ENCODE measurements around the gene LRRC15. TPM values are rescaled to one million over a fixed set of nuclear protein-coding genes. Genes with fewer than 3 reads are reported as not detected.
A peak's percentile ranks its signal among the peaks of the same experiment; 100 is the strongest.

Gene LRRC15
- total RNA-seq, 1 experiment from 2014 or later = not detected

DNA sequence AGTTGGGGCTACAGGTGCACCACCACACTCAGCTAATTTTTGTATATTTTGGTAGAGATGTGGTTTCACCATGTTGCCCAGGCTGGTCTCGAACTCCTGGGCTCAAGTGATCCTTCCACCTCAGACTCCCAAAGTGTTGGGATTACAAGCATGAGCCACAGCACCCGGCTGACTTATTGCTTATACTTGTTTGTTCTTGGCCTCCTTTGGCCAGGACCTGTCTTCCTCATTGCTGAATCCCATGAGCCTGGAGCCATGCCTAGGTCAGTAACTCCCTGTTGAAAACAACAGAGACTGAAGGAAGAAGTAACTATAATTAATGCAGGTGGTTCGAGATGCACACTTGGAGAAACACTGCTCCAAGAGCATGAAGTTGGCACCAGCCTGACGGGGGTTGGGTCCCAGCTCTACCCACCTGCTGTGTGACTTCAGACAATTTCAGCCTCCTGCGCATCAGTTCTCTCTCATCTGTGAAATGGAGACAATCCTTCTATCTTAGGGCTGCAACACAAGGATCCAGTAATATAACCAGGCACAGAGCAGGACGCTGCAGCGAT, 57.3 kb downstream of the LRRC15 start:
- TF ChIP-seq EZH2 (IDR thresholded peaks at IDR 0.05; ENCODE audit: low read depth) = no peak
- TF ChIP-seq, protein P1, sequence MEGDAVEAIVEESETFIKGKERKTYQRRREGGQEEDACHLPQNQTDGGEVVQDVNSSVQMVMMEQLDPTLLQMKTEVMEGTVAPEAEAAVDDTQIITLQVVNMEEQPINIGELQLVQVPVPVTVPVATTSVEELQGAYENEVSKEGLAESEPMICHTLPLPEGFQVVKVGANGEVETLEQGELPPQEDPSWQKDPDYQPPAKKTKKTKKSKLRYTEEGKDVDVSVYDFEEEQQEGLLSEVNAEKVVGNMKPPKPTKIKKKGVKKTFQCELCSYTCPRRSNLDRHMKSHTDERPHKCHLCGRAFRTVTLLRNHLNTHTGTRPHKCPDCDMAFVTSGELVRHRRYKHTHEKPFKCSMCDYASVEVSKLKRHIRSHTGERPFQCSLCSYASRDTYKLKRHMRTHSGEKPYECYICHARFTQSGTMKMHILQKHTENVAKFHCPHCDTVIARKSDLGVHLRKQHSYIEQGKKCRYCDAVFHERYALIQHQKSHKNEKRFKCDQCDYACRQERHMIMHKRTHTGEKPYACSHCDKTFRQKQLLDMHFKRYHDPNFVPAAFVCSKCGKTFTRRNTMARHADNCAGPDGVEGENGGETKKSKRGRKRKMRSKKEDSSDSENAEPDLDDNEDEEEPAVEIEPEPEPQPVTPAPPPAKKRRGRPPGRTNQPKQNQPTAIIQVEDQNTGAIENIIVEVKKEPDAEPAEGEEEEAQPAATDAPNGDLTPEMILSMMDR (conservative IDR thresholded peaks at IDR 0.05) = no peak
- no peak overlapping the region for H3K4me3 ChIP-seq
- ChIA-PET POLR2A (ENCODE audit: unreplicated experiment) (no interaction called here), CTCF (no interaction called here)
- H3K79me2 ChIP-seq (ENCODE audit: low read depth) = no peaks in the 10 kb centered on the region
- no peak overlapping the region for H3K27ac ChIP-seq
- H4K20me1 ChIP-seq (ENCODE audit: insufficient read depth) = no peaks in the 10 kb centered on the region
- no peaks in the 10 kb centered on the region for H3K9me2 ChIP-seq (ENCODE audit: insufficient read depth)
- peaks cover 19% of the 10 kb centered on the region for H3K4me1 ChIP-seq (replicated peaks; ENCODE audit: insufficient read depth)
- BruUV-seq (replicated peaks) = no TSS peak
- H3K27me3 ChIP-seq (ENCODE audit: insufficient read depth, low read depth) = no peaks in the 10 kb centered on the region
- no peaks in the 10 kb centered on the region for H3K36me3 ChIP-seq (ENCODE audit: low read depth)
- intact Hi-C loops (cut with micrococcal nuclease; ENCODE audit: unreplicated experiment) = loop anchor here (10.0 kb wide), 1 partner anchor 847 kb away; no protein-coding TSS in a partner anchor
- peaks cover 14% of the 10 kb centered on the region for H3F3A ChIP-seq (ENCODE audit: insufficient read depth, low read depth)
- no peak overlapping the region for H3K4me2 ChIP-seq
- peak in 1 of 2 experiments; percentile 33 for DNase-seq
- H2AFZ ChIP-seq = no peak overlapping the region
- H3K9me3 ChIP-seq (ENCODE audit: insufficient read depth, low read depth) = no peaks in the 10 kb centered on the region

DNA sequence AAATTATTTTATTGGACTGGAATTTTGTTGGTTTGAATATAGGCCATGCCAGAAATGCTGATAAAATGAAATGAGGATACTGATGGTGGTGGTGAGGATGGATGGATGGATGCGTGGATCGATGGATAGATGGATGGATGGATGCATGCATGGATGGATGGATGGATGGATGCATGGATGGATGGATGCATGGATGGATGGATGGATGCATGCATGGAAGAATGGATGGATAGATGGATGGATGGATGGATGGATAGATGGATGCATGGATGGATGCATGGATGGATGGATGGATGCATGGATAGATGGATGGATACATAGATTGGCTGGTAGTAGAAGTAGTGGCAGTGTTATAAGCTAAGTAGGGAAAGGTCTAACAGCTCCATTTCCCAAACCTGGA, 58.5 kb downstream of the LRRC15 start:
- Histone ChIP-seq H3K4me3 (no peak overlapping the region), H3K79me2 (ENCODE audit: low read depth) (no peaks in the 10 kb centered on the region), H4K20me1 (ENCODE audit: insufficient read depth) (no peaks in the 10 kb centered on the region), H3F3A (ENCODE audit: insufficient read depth, low read depth) (peaks cover under 1% of the 10 kb centered on the region; the same call in 1 of the 2 replicates), H3K4me1 (replicated peaks; ENCODE audit: insufficient read depth) (peaks cover 19% of the 10 kb centered on the region), H3K9me3 (ENCODE audit: insufficient read depth, low read depth) (no peaks in the 10 kb centered on the region), H3K4me2 (no peak overlapping the region), H2AFZ (no peak overlapping the region), H3K27ac (no peak overlapping the region), H3K27me3 (ENCODE audit: insufficient read depth, low read depth) (no peaks in the 10 kb centered on the region), H3K9me2 (ENCODE audit: insufficient read depth) (no peaks in the 10 kb centered on the region), H3K36me3 (ENCODE audit: low read depth) (no peaks in the 10 kb centered on the region)
- POLR2A ChIA-PET (ENCODE audit: unreplicated experiment) = interaction anchor here (0.7 kb wide), 1 partner anchor 16 kb away, joined by 3 read pairs; no protein-coding TSS in a partner anchor
- TF ChIP-seq EZH2 (IDR thresholded peaks at IDR 0.05; ENCODE audit: low read depth) = no peak
- TF ChIP-seq, protein P1 (conservative IDR thresholded peaks at IDR 0.05) = no peak
- intact Hi-C loops (cut with micrococcal nuclease; ENCODE audit: unreplicated experiment) = loop anchor here (10.0 kb wide), 1 partner anchor 846 kb away; no protein-coding TSS in a partner anchor
- no TSS peak for BruUV-seq (replicated peaks)
- CTCF ChIA-PET = no interaction called here
- DNase-seq = no peak

DNA sequence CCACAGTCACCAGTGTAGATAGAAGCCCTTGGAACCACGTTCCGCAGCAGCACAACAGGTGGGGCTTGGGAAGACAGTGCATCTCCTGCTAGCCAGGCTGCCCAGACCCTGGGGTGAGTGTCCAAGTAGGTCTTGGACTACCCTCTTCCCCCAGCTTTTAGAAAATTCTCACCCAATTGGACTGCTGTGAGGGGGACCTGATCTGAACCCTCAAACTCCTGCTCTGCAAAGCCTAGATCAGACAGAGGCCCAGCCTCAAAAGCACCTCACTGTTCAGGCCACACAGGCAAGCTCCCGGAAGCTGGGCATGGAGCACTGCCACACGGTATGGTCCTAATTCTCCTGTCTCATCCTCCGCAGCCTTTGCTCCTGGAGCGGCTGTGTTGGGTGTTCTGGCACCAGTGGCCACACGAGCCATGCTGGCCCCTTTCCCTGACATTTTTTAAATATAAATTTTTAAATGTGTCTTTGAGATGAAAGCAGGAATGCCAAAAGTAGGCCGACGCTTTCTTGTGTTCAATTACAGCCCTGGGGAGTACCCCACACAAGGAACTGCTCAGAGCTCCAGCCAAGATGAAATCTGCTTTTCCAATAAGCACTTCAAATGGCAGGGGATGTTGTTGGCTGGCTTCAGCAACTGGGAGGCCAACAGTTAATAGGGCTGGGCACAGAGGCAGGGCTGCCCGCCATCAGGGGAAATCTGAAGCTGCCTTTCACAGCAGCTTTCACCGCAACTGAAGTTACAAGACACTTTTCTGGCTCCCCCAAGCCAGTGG, 59.3 kb downstream of the LRRC15 start:
- ChIA-PET CTCF (interaction anchor here (0.6 to 0.7 kb wide), 2 partner anchors 613 to 1402 kb away, joined by 3 to 7 read pairs; no protein-coding TSS in a partner anchor), POLR2A (ENCODE audit: unreplicated experiment) (no interaction called here)
- no TSS peak for BruUV-seq (replicated peaks)

More for the DNA sequence above, 59.3 kb downstream of the LRRC15 start:
- H3K9me2 ChIP-seq (ENCODE audit: insufficient read depth) = no peaks in the 10 kb centered on the region
- DNase-seq = no peak
- no peaks in the 10 kb centered on the region for H3K27me3 ChIP-seq (ENCODE audit: insufficient read depth, low read depth)
- no peaks in the 10 kb centered on the region for H3F3A ChIP-seq (ENCODE audit: insufficient read depth, low read depth)
- H3K27ac ChIP-seq = no peak overlapping the region
- H3K4me1 ChIP-seq (replicated peaks; ENCODE audit: insufficient read depth) = peaks cover 17% of the 10 kb centered on the region
- no peak overlapping the region for H2AFZ ChIP-seq
- H3K36me3 ChIP-seq (ENCODE audit: low read depth) = no peaks in the 10 kb centered on the region
- H3K4me2 ChIP-seq = no peak overlapping the region
- intact Hi-C loops (cut with micrococcal nuclease; ENCODE audit: unreplicated experiment) = loop anchor here (10.0 kb wide), 1 partner anchor 845 kb away; no protein-coding TSS in a partner anchor
- TF ChIP-seq, protein P1 (conservative IDR thresholded peaks at IDR 0.05) = no peak
- no peak for TF ChIP-seq EZH2 (IDR thresholded peaks at IDR 0.05; ENCODE audit: low read depth)
- no peaks in the 10 kb centered on the region for H3K79me2 ChIP-seq (ENCODE audit: low read depth)
- no peaks in the 10 kb centered on the region for H4K20me1 ChIP-seq (ENCODE audit: insufficient read depth)
- H3K9me3 ChIP-seq (ENCODE audit: insufficient read depth, low read depth) = no peaks in the 10 kb centered on the region
- H3K4me3 ChIP-seq = no peak overlapping the region

Data from PC-9 (cell line).